Prostate gland (tissue), 2 donors: Measurements from ENCODE around the gene PXDC1.

Experiments
- CTCF ChIP-seq, 4 experiments: fragments of 200-600 bp in 2 of 4; fragments of 450-650 bp in 2 of 4; sonication (generic) in 2 of 4; IDR thresholded peaks; 1 replicate in 3 of 4; 2 replicates in 1 of 4; pipeline ENCODE4 v1.5.1; 2016 to 2019; ENCODE audit warnings: antibody characterized with exemption in 4 of 4, mild to moderate bottlenecking in 2 of 4, moderate library complexity in 2 of 4
- POLR2A ChIP-seq: fragments of 450-650 bp; IDR thresholded peaks from one replicate; pipeline ENCODE4 v1.6.1; 2016; ENCODE audit warnings: antibody characterized with exemption, mild to moderate bottlenecking

- TF ChIP-seq POLR2A (no peak), CTCF (IDR thresholded peaks at IDR 0.05) (no peak)
These were observed 11.3 kb upstream of the PXDC1 start for GRCh38 chr6:3762852-3763251.
